H1 (cell line): ENCODE measurements around the gene TAPT1. TPM values are rescaled to one million over a fixed set of nuclear protein-coding genes. Genes with fewer than 3 reads are reported as not detected.

ENCODE experiments used
- CTCF ChIA-PET: fragments of 300-600 bp; sonication (Branson Sonifier 250); formaldehyde crosslinking; loops from one replicate; lab custom pipeline; 2021; ENCODE audit not compliant: partially characterized antibody; lab: Charles Lee
- POLR2A ChIA-PET: fragments of 300-600 bp; sonication (Branson Sonifier 250); formaldehyde crosslinking; loops from one replicate; lab custom pipeline; 2021; ENCODE audit warnings: inconsistent platforms; ENCODE audit not compliant: partially characterized antibody; lab: Charles Lee
- DNase-seq, 2 experiments: peaks; one replicate each; pipeline versions ENCODE4 v3.0.0 to v3.0.0-alpha.2; 2010 to 2022; ENCODE audit warnings: low spot score in 2 of 2, low read depth in 1 of 2, mixed read lengths in 1 of 2
- FAIRE-seq: peaks from 2 replicates; lab custom pipeline; 2011; peaks lifted over from hg19 to GRCh38; lab: Jason Lieb, UNC
- H2AFZ ChIP-seq: 2 replicates; pipeline ENCODE4 v1.8.1; 2012; ENCODE audit warnings: low read length, inconsistent platforms
- H2AK5ac ChIP-seq: 2 replicates; pipeline ENCODE4 v1.6.1; 2013; ENCODE audit warnings: low read depth, low read length
- H2BK120ac ChIP-seq: replicated peaks from 2 replicates; pipeline ENCODE3; 2013; ENCODE audit warnings: low read depth, low read length, inconsistent platforms
- H2BK12ac ChIP-seq: 2 replicates; pipeline ENCODE4 v1.6.1; 2013; ENCODE audit warnings: low read depth, low read length
- H2BK15ac ChIP-seq: 2 replicates; pipeline ENCODE4 v1.6.1; 2013; ENCODE audit warnings: low read length
- H2BK20ac ChIP-seq: 2 replicates; pipeline ENCODE4 v1.6.1; 2013; ENCODE audit warnings: low read length
- H2BK5ac ChIP-seq: 2 replicates; pipeline ENCODE4 v1.6.1; 2013; ENCODE audit warnings: low read depth, low read length
- H3K14ac ChIP-seq: 2 replicates; pipeline ENCODE4 v1.6.1; 2013; ENCODE audit warnings: inconsistent platforms; ENCODE audit not compliant: insufficient read length
- H3K18ac ChIP-seq: 2 replicates; pipeline ENCODE4 v1.6.1; 2013; ENCODE audit warnings: low read length; ENCODE audit errors: extremely low read depth
- H3K23ac ChIP-seq: 2 replicates; pipeline ENCODE4 v1.6.1; 2013; ENCODE audit warnings: inconsistent platforms; ENCODE audit not compliant: insufficient read length
- H3K23me2 ChIP-seq: 2 replicates; pipeline ENCODE4 v1.6.1; 2013; ENCODE audit warnings: low read depth, low read length
- H3K27ac ChIP-seq: 2 replicates; pipeline ENCODE4 v1.6.1; 2011; ENCODE audit warnings: low read depth, low read length, inconsistent platforms
- H3K27me3 ChIP-seq, 4 experiments: replicated peaks in 1 of 4; 1 replicate in 1 of 4; 2 replicates in 3 of 4; pipeline versions ENCODE4 v1.6.1 to v1.8.1; 2011 to 2013; ENCODE audit warnings: low read length in 3 of 4, mild to moderate bottlenecking in 3 of 4, inconsistent platforms in 2 of 4, mixed read lengths in 2 of 4, moderate library complexity in 1 of 4; ENCODE audit not compliant: control insufficient read depth in 3 of 4, insufficient read depth in 3 of 4; ENCODE audit errors: extremely low read depth in 1 of 4
- H3K36me3 ChIP-seq, 4 experiments: 2 replicates each; pipeline versions ENCODE4 v1.6.1 to v1.8.1; 2011 to 2013; ENCODE audit warnings: mild to moderate bottlenecking in 4 of 4, low read length in 3 of 4, moderate library complexity in 2 of 4, control low read depth in 1 of 4, inconsistent platforms in 1 of 4; ENCODE audit not compliant: insufficient read depth in 4 of 4, control insufficient read depth in 2 of 4
- H3K4ac ChIP-seq: replicated peaks from 2 replicates; pipeline ENCODE3; 2013; ENCODE audit warnings: low read length, low read depth, mixed read lengths, inconsistent platforms; ENCODE audit not compliant: insufficient read length
- H3K4me1 ChIP-seq, 4 experiments: replicated peaks in 1 of 4; 1 replicate in 1 of 4; 2 replicates in 3 of 4; pipeline versions ENCODE4 v1.6.1 to v1.8.1; 2011 to 2013; ENCODE audit warnings: low read length in 3 of 4, inconsistent platforms in 2 of 4, mixed read lengths in 1 of 4; ENCODE audit not compliant: insufficient read depth in 4 of 4, control insufficient read depth in 3 of 4
- H3K4me2 ChIP-seq, 2 experiments: 2 replicates each; pipeline versions ENCODE4 v1.6.1 to v1.8.1; 2011 to 2013; ENCODE audit warnings: low read depth in 2 of 2, low read length in 2 of 2, control low read depth in 1 of 2, inconsistent platforms in 1 of 2, mild to moderate bottlenecking in 1 of 2; ENCODE audit not compliant: insufficient read depth in 1 of 2
- H3K4me3 ChIP-seq, 4 experiments: fragments of 200-600, 300-600 bp in 1 of 4; sonication (generic), shearing (Covaris generic), sonication (Bioruptor Twin) in 1 of 4; 2 replicates each; pipeline versions ENCODE4 v1.5.1 to v1.8.1; 2011 to 2016; ENCODE audit warnings: low read length in 4 of 4, low read depth in 3 of 4, control low read depth in 2 of 4, inconsistent platforms in 2 of 4, mild to moderate bottlenecking in 2 of 4, mixed read lengths in 1 of 4, moderate library complexity in 1 of 4; ENCODE audit not compliant: insufficient read depth in 2 of 4; ENCODE audit errors: extremely low read depth in 1 of 4
- H3K56ac ChIP-seq: replicated peaks from 2 replicates; pipeline ENCODE3; 2013; ENCODE audit warnings: low read depth, mild to moderate bottlenecking, mixed read lengths, low read length, inconsistent platforms; ENCODE audit not compliant: insufficient read length
- H3K79me1 ChIP-seq: 2 replicates; pipeline ENCODE4 v1.6.1; 2013; ENCODE audit warnings: low read depth, low read length, control low read depth
- H3K79me2 ChIP-seq, 2 experiments: 2 replicates each; pipeline versions ENCODE4 v1.6.1 to v1.8.1; 2012 to 2013; ENCODE audit warnings: low read length in 2 of 2, mild to moderate bottlenecking in 2 of 2, inconsistent platforms in 1 of 2; ENCODE audit not compliant: insufficient read depth in 2 of 2, control insufficient read depth in 1 of 2
- H3K9ac ChIP-seq, 4 experiments: replicated peaks in 1 of 4; 1 replicate in 1 of 4; 2 replicates in 3 of 4; pipeline versions ENCODE4 v1.6.1 to v1.8.1; 2011 to 2013; ENCODE audit warnings: low read depth in 3 of 4, low read length in 3 of 4, control low read depth in 2 of 4, mild to moderate bottlenecking in 2 of 4, moderate library complexity in 2 of 4, inconsistent platforms in 1 of 4; ENCODE audit errors: extremely low read depth in 1 of 4
- H3K9me3 ChIP-seq, 2 experiments: 2 replicates each; pipeline versions ENCODE4 v1.6.1 to v1.8.1; 2012 to 2013; ENCODE audit warnings: mild to moderate bottlenecking in 2 of 2, moderate library complexity in 2 of 2, control low read depth in 1 of 2, inconsistent platforms in 1 of 2, low read depth in 1 of 2, low read length in 1 of 2, mixed read lengths in 1 of 2; ENCODE audit not compliant: insufficient read depth in 2 of 2
- H4K20me1 ChIP-seq, 2 experiments: replicated peaks in 1 of 2; 2 replicates each; pipeline versions ENCODE3 to v1.8.1; 2011 to 2013; ENCODE audit warnings: inconsistent platforms in 2 of 2, low read length in 2 of 2, mild to moderate bottlenecking in 1 of 2; ENCODE audit not compliant: insufficient read depth in 2 of 2, control insufficient read depth in 1 of 2
- H4K5ac ChIP-seq: 2 replicates; pipeline ENCODE4 v1.6.1; 2013; ENCODE audit warnings: low read length, low read depth, mixed read lengths, inconsistent platforms; ENCODE audit not compliant: insufficient read length
- H4K8ac ChIP-seq: 2 replicates; pipeline ENCODE4 v1.8.0; 2013; ENCODE audit warnings: mild to moderate bottlenecking, moderate library complexity, low read length, inconsistent platforms; ENCODE audit not compliant: insufficient read depth; ENCODE audit errors: extremely low read depth
- H4K91ac ChIP-seq: replicated peaks from 2 replicates; pipeline ENCODE3; 2013; ENCODE audit warnings: low read length, mixed read lengths, inconsistent platforms; ENCODE audit not compliant: insufficient read length
- ATF3 ChIP-seq: IDR thresholded peaks from 2 replicates; pipeline ENCODE4 v1.6.1; 2011; ENCODE audit warnings: low read depth, mild to moderate bottlenecking, low read length; ENCODE audit not compliant: insufficient read depth
- BRCA1 ChIP-seq: IDR thresholded peaks from 2 replicates; pipeline ENCODE4 v1.6.1; 2012; ENCODE audit warnings: low read depth, low read length, improper control_type of control experiment
- CBX5 ChIP-seq: fragments of 300-800, 300-1000 bp; sonication (generic); IDR thresholded peaks from 2 replicates; pipeline ENCODE4 v1.7.1; 2016; ENCODE audit warnings: antibody characterized with exemption, low read length, low read depth
- HDAC2 ChIP-seq, 2 experiments: fragments of 300-600 bp in 1 of 2; sonication (generic) in 1 of 2; IDR thresholded peaks; 2 replicates each; pipeline ENCODE4 v1.6.1; 2011 to 2012; ENCODE audit warnings: low read depth in 2 of 2, low read length in 2 of 2, mild to moderate bottlenecking in 2 of 2, moderate library complexity in 2 of 2, borderline replicate concordance in 1 of 2, inconsistent platforms in 1 of 2
- MAX ChIP-seq: IDR thresholded peaks from 2 replicates; pipeline ENCODE4 v1.6.1; 2012; ENCODE audit warnings: inconsistent platforms
- NANOG ChIP-seq: IDR thresholded peaks from 2 replicates; pipeline ENCODE4 v1.6.1; 2011; ENCODE audit warnings: low read length, low read depth, mild to moderate bottlenecking, inconsistent platforms; ENCODE audit not compliant: insufficient read depth, poor library complexity, severe bottlenecking
- RBBP5 ChIP-seq: IDR thresholded peaks from 2 replicates; pipeline ENCODE4 v1.7.1; 2012; ENCODE audit warnings: low read depth, mild to moderate bottlenecking, inconsistent platforms, low read length, moderate library complexity, borderline replicate concordance
- SIRT6 ChIP-seq: IDR thresholded peaks from one replicate; pipeline ENCODE4 v1.7.1; 2012; ENCODE audit warnings: low read length, inconsistent platforms
- SP2 ChIP-seq: IDR thresholded peaks from 2 replicates; pipeline ENCODE4 v1.6.1; 2012; ENCODE audit warnings: mild to moderate bottlenecking, low read length, inconsistent platforms
- TAF7 ChIP-seq: optimal IDR thresholded peaks from 2 replicates; pipeline ENCODE3; 2011; ENCODE audit warnings: low read depth, mild to moderate bottlenecking, inconsistent platforms, low read length, moderate library complexity, borderline replicate concordance
- TCF12 ChIP-seq: IDR thresholded peaks from 2 replicates; pipeline ENCODE4 v1.6.1; 2011; ENCODE audit warnings: low read depth, mild to moderate bottlenecking, low read length
- WGBS, 2 experiments: shearing (Covaris generic) in 1 of 2; methylation state at CpG; one replicate each; pipeline versions ENCODE4 v1.1.6 to v1.1.7; 2013 to 2015; ENCODE audit warnings: low lambda C conversion rate in 2 of 2, mixed read lengths in 2 of 2, inconsistent platforms in 1 of 2, low coverage in 1 of 2, missing lambda C conversion rate in 1 of 2; ENCODE audit not compliant: insufficient replicate concordance in 2 of 2, insufficient coverage in 1 of 2, insufficient read length in 1 of 2; ENCODE audit errors: extremely low coverage in 1 of 2, missing lambda C conversion rate in 1 of 2; 5-methylcytosine and 5-hydroxymethylcytosine counted together
- polyA plus RNA-seq, 7 experiments: library from polyadenylated mRNA; depleted of rRNA in 3 of 7; stranded (reverse) in 5 of 7; unstranded in 2 of 7; fragments of >200 nt in 5 of 7; fragments of 200-250 nt in 2 of 7; gene quantifications; 1 replicate in 5 of 7; 2 replicates in 1 of 7; 4 replicates in 1 of 7; pipeline versions ENCODE4 v1.2.1 to v1.2.3, GENCODE V29; 2011 to 2013; ENCODE audit warnings: missing spikeins in 2 of 7, mixed read lengths in 2 of 7
- total RNA-seq: library from RNA; stranded (reverse); fragmentation: NEBNext Ultra II Directional; extraction: Animal tissue kit (Norgen Biotek cat#: 25700); gene quantifications from 2 replicates; pipeline ENCODE4 v1.2.1, GENCODE V29; 2021

TAPT1 gene
- total and polyA plus RNA-seq, 2 of the 8 experiments (the other 6 are each of a cell fraction or from before 2014, with no cell fraction given), result 4.2 to 15.3 TPM

- no peak overlapping the region for H2BK15ac ChIP-seq
- no peak overlapping the region for H3K18ac ChIP-seq
- no peak overlapping the region for H3K14ac ChIP-seq
- CTCF ChIA-PET, result interaction anchor here (0.5 to 3.8 kb wide), 16 partner anchors 13 to 460 kb away, joined by 3 to 19 read pairs (median 4); partner anchors contain the start of gene FGFBP2
- no peak overlapping the region for H3K23ac ChIP-seq
- H3K79me2 ChIP-seq, result no peaks in the 10 kb centered on the region
- TF ChIP-seq HDAC2 (IDR thresholded peaks at IDR 0.05; ENCODE audit: borderline replicate concordance in 1 of 2, low read depth in 2 of 2, low read length in 2 of 2), result no peak
- TF ChIP-seq ATF3, result no peak
- TF ChIP-seq BRCA1, result no peak
- no peak for TF ChIP-seq SIRT6
- TF ChIP-seq TCF12, result no peak
- TF ChIP-seq MAX, result no peak
- TF ChIP-seq SP2, result no peak
- TF ChIP-seq TAF7, result no peak
- TF ChIP-seq NANOG, result no peak
- no peak for TF ChIP-seq RBBP5
- no peak for TF ChIP-seq CBX5
- H4K20me1 ChIP-seq, result no peaks in the 10 kb centered on the region
- H3K27me3 ChIP-seq, result no peaks in the 10 kb centered on the region
- H4K5ac ChIP-seq, result no peak overlapping the region
- H2BK12ac ChIP-seq, result no peak overlapping the region
- H3K4me3 ChIP-seq, result no peak overlapping the region
- H3K79me1 ChIP-seq, result no peaks in the 10 kb centered on the region
- POLR2A ChIA-PET, result no interaction called here
- H3K9ac ChIP-seq, result no peak overlapping the region
- H3K4ac ChIP-seq, result no peak overlapping the region
- H3K27ac ChIP-seq, result no peak overlapping the region
- H4K8ac ChIP-seq, result no peak overlapping the region
- WGBS, 2 experiments, result 96% methylated on average over 3 of the region's 3 CpGs; no CpG with 5 or more reads in 1 of the 2 experiments
- H3K4me1 ChIP-seq, result no peaks in the 10 kb centered on the region
- no peak overlapping the region for H4K91ac ChIP-seq
- H2BK5ac ChIP-seq, result no peak overlapping the region
- H2BK120ac ChIP-seq, result no peak overlapping the region
- no peak overlapping the region for H3K56ac ChIP-seq
- no peak overlapping the region for H3K4me2 ChIP-seq
- H3K23me2 ChIP-seq, result no peaks in the 10 kb centered on the region
- FAIRE-seq, result no peak
- no peaks in the 10 kb centered on the region for H3K36me3 ChIP-seq
- DNase-seq, result no peak
- no peaks in the 10 kb centered on the region for H3K9me3 ChIP-seq
- H2BK20ac ChIP-seq, result no peak overlapping the region
- H2AK5ac ChIP-seq, result no peak overlapping the region
- no peak overlapping the region for H2AFZ ChIP-seq
Observed at GRCh38 chr4:16265820-16266219, 39.5 kb upstream of the TAPT1 start.
